PC-9 (cell line): ENCODE measurements around the gene SIK3.

Experiments used
- EZH2 ChIP-seq: fragments of 200-600 bp; sonication (generic); IDR thresholded peaks from 2 replicates; pipeline ENCODE4 v1.8.0; 2017; ENCODE audit warnings: antibody characterized with exemption, low read depth
- TF ChIP-seq, protein P1 (sequence below): fragments of 200-600 bp; sonication (generic); conservative IDR thresholded peaks from 2 replicates; pipeline ENCODE4 v1.6.1; 2017; ENCODE audit warnings: mixed run types, antibody characterized with exemption, mild to moderate bottlenecking, moderate library complexity

DNA sequence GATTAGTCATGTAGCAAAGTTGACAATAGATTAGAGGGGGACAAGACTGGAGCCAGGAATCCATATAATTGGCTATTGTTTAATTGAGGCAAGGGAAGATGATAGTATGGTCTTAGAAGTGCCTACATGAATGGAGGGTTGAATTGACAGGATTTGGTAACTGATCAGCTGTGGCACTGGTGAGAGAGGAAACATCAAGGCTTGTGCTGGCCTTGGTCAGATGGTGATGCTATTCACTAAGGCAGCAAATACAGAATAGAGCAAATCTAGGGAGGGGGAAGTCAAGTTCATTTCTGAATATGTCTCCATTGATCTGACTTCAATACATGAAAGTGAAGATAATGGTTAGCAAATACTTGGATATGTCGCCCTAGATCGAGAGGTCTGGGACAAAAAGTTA lies 206.5 kb downstream of the SIK3 start:
- no peak for TF ChIP-seq EZH2
- TF ChIP-seq, protein P1, sequence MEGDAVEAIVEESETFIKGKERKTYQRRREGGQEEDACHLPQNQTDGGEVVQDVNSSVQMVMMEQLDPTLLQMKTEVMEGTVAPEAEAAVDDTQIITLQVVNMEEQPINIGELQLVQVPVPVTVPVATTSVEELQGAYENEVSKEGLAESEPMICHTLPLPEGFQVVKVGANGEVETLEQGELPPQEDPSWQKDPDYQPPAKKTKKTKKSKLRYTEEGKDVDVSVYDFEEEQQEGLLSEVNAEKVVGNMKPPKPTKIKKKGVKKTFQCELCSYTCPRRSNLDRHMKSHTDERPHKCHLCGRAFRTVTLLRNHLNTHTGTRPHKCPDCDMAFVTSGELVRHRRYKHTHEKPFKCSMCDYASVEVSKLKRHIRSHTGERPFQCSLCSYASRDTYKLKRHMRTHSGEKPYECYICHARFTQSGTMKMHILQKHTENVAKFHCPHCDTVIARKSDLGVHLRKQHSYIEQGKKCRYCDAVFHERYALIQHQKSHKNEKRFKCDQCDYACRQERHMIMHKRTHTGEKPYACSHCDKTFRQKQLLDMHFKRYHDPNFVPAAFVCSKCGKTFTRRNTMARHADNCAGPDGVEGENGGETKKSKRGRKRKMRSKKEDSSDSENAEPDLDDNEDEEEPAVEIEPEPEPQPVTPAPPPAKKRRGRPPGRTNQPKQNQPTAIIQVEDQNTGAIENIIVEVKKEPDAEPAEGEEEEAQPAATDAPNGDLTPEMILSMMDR = no peak
